ENCODE data around the gene ZNF98. TPM values are rescaled to one million over a fixed set of nuclear protein-coding genes. Genes with fewer than 3 reads are reported as not detected.

ZNF98 gene
- total RNA-seq (2022) (not detected in 2 replicates), Bru-seq, nascent RNA (not detected), BruChase-seq, experiment 1, labeled RNA remaining after a 6-hour chase (not detected), BruChase-seq, experiment 2, labeled RNA remaining after a 2-hour chase (percentile 1 among the genes with signal in this experiment)
- long read RNA-seq = 0 reads

- H3K27ac Mint-ChIP-seq (ENCODE audit: low read depth, unreplicated experiment) = no peak within 1 kb of the TSS
- CTCF ChIA-PET = no interaction called here
- POLR2A ChIA-PET = no interaction called here
- H3K9me3 Mint-ChIP-seq (ENCODE audit: unreplicated experiment) = peaks cover 25% of the 10 kb centered on the region
- no peaks in the 10 kb centered on the region for H3K27me3 Mint-ChIP-seq (ENCODE audit: insufficient read depth, unreplicated experiment)
- BruUV-seq (replicated peaks) = no TSS peak
- no peaks in the 10 kb centered on the region for H3K4me1 Mint-ChIP-seq (ENCODE audit: insufficient read depth, unreplicated experiment)
- H3K4me3 Mint-ChIP-seq (ENCODE audit: unreplicated experiment) = no peak within 1 kb of the TSS
- TF ChIP-seq, protein P1, sequence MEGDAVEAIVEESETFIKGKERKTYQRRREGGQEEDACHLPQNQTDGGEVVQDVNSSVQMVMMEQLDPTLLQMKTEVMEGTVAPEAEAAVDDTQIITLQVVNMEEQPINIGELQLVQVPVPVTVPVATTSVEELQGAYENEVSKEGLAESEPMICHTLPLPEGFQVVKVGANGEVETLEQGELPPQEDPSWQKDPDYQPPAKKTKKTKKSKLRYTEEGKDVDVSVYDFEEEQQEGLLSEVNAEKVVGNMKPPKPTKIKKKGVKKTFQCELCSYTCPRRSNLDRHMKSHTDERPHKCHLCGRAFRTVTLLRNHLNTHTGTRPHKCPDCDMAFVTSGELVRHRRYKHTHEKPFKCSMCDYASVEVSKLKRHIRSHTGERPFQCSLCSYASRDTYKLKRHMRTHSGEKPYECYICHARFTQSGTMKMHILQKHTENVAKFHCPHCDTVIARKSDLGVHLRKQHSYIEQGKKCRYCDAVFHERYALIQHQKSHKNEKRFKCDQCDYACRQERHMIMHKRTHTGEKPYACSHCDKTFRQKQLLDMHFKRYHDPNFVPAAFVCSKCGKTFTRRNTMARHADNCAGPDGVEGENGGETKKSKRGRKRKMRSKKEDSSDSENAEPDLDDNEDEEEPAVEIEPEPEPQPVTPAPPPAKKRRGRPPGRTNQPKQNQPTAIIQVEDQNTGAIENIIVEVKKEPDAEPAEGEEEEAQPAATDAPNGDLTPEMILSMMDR (IDR thresholded peaks at IDR 0.05; ENCODE audit: unreplicated experiment) = no peak
- intact Hi-C loops (cut with micrococcal nuclease) = no loop called here
- DNase-seq (ENCODE audit: unreplicated experiment) = no peak
- no peaks in the 10 kb centered on the region for H3K36me3 Mint-ChIP-seq (ENCODE audit: insufficient read depth, unreplicated experiment)
Observed at GRCh38 chr19:22422211-22422610, at the start of gene ZNF98. TSS of gene ZNF98 (minus strand) at chr19:22422346. CDS start at chr19:22422224, 122 bp downstream.

DNA sequence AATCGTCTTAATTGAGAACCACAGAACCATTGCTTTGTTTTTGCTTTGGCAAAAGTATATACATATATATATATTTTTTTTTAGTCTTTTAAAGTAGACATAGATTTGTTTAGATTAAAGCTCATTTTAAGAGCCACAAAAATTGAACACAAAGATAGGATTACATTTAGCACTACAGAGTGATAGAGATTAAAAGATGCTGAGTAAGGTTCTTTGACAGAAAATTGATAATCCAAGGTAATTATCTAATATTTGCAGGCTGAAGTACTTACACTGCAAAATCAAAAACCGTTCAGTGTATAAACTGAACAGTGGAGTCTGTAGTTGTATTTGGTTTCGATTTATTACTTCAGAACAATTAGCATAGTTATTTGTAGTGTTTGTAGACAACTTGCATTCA, 24.5 kb upstream of the ZNF98 start:
- H3K27me3 Mint-ChIP-seq (ENCODE audit: insufficient read depth, unreplicated experiment) = no peaks in the 10 kb centered on the region
- no peaks in the 10 kb centered on the region for H3K36me3 Mint-ChIP-seq (ENCODE audit: insufficient read depth, unreplicated experiment)
- no peaks in the 10 kb centered on the region for H3K4me1 Mint-ChIP-seq (ENCODE audit: insufficient read depth, unreplicated experiment)
- H3K27ac Mint-ChIP-seq (ENCODE audit: low read depth, unreplicated experiment) = no peak overlapping the region
- TF ChIP-seq, protein P1 (IDR thresholded peaks at IDR 0.05; ENCODE audit: unreplicated experiment) = no peak
- intact Hi-C loops (cut with micrococcal nuclease) = no loop called here
- CTCF ChIA-PET = interaction anchor here (0.6 kb wide), 1 partner anchor 14 kb away, joined by 3 read pairs; no protein-coding TSS in a partner anchor
- DNase-seq (ENCODE audit: unreplicated experiment) = no peak
- H3K4me3 Mint-ChIP-seq (ENCODE audit: unreplicated experiment) = no peak overlapping the region
- no TSS peak for BruUV-seq (replicated peaks)
- POLR2A ChIA-PET = no interaction called here
- peaks cover 21% of the 10 kb centered on the region for H3K9me3 Mint-ChIP-seq (ENCODE audit: unreplicated experiment)

DNA sequence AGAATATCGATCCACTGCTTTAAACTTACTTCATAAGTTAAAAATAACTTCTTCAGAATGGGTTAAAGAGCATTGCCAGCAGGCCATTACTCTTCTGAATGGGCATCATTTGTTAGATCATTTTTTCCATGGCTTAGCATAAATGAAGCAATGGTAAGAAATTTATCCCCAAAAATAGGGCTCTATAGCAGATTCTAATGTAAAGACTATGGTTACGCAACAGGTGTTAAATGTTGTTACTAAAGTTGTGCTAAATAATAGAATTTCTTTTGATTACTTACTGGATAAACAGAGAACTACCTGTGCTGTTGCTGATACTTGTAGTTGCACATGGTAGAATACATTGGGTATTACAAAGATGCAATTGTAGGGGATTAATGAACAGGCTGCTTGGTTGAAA, 15.9 kb upstream of the ZNF98 start:
- POLR2A ChIA-PET = no interaction called here
- intact Hi-C loops (cut with micrococcal nuclease) = no loop called here
- Mint-ChIP-seq H3K27ac (ENCODE audit: low read depth, unreplicated experiment) (no peak overlapping the region), H3K27me3 (ENCODE audit: insufficient read depth, unreplicated experiment) (no peaks in the 10 kb centered on the region), H3K36me3 (ENCODE audit: insufficient read depth, unreplicated experiment) (no peaks in the 10 kb centered on the region), H3K4me1 (ENCODE audit: insufficient read depth, unreplicated experiment) (no peaks in the 10 kb centered on the region), H3K4me3 (ENCODE audit: unreplicated experiment) (no peak overlapping the region), H3K9me3 (ENCODE audit: unreplicated experiment) (no peaks in the 10 kb centered on the region)
- TF ChIP-seq, protein P1 (IDR thresholded peaks at IDR 0.05; ENCODE audit: unreplicated experiment) = no peak
- BruUV-seq (replicated peaks) = no TSS peak
- CTCF ChIA-PET = interaction anchor here (0.6 kb wide), 1 partner anchor 1787 kb away, joined by 3 read pairs; no protein-coding TSS in a partner anchor
- DNase-seq (ENCODE audit: unreplicated experiment) = no peak

- Mint-ChIP-seq H3K4me1 (ENCODE audit: insufficient read depth, unreplicated experiment) (no peaks in the 10 kb centered on the region), H3K36me3 (ENCODE audit: insufficient read depth, unreplicated experiment) (no peaks in the 10 kb centered on the region), H3K4me3 (ENCODE audit: unreplicated experiment) (no peak overlapping the region), H3K27me3 (ENCODE audit: insufficient read depth, unreplicated experiment) (no peaks in the 10 kb centered on the region), H3K27ac (ENCODE audit: low read depth, unreplicated experiment) (no peak overlapping the region), H3K9me3 (ENCODE audit: unreplicated experiment) (peaks cover 20% of the 10 kb centered on the region)
- CTCF ChIA-PET = no interaction called here
- BruUV-seq (replicated peaks) = no TSS peak
- TF ChIP-seq, protein P1 (IDR thresholded peaks at IDR 0.05; ENCODE audit: unreplicated experiment) = no peak
- POLR2A ChIA-PET = no interaction called here
- DNase-seq (ENCODE audit: unreplicated experiment) = no peak
- intact Hi-C loops (cut with micrococcal nuclease) = no loop called here
Observed at GRCh38 chr19:22427960-22428913, 6.1 kb upstream of the ZNF98 start.
